HG03108 (cell line): ENCODE results near the gene SPATA45.
"Not testable (repeated sequence)": the region's sequence is repeated elsewhere in the genome, so short reads cannot be mapped to it uniquely, and the experiment has no call there.

ENCODE experiments used
- ATAC-seq: cut with Tn5 transposase; IDR thresholded peaks from one replicate; pipeline ENCODE4 v1.9.1; 2021; ENCODE audit warnings: moderate library complexity; ENCODE audit not compliant: unreplicated experiment

Gene SPATA45

DNA sequence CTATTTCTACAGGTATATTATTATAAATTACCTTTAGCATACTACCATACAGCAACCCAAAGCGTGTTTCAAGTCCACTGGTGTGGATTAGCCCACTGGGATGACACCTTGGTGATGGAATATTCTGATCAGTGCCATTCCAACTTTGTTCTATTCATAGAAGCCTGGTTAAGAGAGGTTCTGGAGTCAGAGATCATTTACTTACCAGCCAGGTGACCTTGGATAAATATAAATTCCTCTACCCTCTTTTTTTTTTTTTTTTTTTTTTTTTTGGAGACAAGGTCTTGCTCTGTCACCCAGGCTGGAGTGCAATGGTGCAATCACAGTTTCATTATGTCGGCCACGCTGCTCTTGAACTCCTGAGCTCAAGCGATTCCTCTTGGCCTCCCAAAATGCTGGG, at the start of gene SPATA45:
Gene SPATA45, minus strand, starts transcription at position 101 of the 400 bp plus-strand sequence. CDS start 11,500 bp downstream, outside the sequence.
- ATAC-seq, result no peak

DNA sequence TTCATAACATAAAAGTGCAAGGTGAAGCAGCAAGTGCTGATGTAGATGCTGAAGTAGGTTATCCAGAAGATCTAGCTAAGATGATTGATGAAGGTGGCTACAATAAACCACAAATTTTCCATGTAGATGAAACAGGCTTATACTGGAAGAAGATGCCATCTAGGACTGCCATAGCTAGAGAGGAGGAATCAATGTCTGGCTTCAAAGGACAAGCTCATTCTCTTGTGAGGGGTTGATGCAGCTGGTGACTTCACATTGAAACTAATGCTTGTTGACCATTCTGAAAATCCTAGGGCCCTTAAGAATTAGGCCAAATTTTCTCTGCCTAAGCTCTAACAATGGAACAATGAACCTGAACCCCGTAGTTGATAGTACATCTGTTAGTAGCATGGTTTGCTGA, 44.7 kb upstream of the SPATA45 start:
- ATAC-seq, result no peak

DNA sequence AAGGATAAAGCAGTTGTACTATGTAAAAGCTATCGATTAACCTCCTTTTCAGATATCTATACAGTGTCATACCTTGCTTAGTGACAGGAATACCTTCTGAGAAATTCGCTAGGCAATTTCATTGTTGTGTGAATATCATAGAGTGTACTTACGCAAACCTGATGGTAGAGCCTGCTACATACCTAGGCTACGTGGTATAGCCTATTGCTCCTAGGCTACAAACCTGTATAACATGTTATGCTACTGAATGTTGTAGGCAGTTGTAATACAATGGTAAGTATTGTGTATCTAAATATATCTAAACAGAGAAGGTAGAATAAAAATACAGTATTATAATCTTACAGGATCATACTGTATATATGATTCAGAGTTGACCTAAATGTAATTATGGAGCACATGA, 37.1 kb upstream of the SPATA45 start:
- no peak for ATAC-seq

DNA sequence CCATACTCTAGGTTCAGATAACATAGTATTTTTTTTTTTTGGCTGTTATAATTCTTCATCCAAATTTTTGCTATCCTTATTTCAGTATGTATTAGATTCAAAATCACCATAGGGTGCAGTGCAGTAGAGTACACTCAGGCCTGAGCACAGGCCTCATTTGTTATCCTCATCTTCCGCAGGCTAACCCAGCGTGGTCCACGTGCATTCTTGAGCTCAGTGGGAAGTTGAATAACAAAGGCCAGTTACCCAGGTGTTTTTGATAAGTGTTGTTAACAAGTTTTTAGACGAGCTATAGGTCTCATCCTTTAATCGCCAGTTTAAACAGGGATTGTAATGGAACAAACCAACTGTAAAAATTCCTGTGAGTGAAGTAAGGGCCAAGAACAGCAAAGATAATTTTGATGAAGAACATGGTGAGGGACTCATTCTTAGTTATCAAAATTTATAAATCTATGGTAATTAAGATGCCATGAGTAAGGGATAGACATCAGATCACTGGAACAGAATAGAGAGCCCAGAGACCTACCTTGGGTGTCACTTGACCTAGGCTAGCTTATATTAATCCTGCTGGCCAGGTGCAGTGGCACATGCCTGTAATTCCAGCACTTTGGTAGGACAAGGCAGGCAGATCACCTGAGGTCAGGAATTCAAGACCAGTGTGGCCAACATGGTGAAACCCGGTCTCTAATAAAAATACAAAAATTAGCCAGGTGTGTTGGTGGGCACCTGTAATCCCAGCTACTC, 32.7 kb upstream of the SPATA45 start:
- no peak for ATAC-seq

DNA sequence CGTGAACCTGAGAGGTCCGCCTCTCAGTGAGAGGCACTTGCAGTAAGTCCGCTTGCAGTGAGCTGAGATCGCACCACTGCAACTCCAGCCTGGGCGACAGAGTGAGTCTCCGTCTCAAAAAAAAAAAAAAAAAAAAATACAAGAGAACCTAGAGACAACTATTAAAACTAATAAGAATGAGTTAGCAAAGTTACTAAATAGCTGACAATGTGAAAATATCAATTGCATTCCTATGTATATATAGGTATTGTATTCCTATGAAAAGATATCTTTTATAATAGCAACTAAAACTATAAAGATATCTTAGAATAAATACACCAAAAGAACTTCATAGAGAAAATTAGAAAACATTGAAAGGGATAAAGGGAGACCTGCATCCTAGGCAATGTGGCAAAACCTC, 31.0 kb upstream of the SPATA45 start:
- no peak for ATAC-seq

DNA sequence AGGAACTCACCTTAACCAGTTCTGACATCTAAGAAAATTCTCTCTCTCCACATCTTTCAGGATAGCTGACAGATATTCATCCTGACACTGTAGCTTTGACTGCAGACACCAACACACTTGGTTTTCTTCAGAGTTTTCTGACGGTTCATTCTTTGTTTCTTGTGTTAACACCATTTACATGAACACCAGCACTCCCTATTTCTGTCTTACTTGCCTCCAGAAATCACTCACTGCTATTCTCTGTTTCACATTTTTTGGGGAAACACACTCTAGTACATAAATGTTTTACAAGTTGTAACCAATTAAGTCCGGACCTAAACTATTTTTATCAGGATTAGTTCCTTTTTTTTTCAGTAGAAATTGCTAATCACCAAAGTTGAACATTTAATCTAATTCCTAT, 26.1 kb upstream of the SPATA45 start:
- ATAC-seq, result peak; percentile 79

DNA sequence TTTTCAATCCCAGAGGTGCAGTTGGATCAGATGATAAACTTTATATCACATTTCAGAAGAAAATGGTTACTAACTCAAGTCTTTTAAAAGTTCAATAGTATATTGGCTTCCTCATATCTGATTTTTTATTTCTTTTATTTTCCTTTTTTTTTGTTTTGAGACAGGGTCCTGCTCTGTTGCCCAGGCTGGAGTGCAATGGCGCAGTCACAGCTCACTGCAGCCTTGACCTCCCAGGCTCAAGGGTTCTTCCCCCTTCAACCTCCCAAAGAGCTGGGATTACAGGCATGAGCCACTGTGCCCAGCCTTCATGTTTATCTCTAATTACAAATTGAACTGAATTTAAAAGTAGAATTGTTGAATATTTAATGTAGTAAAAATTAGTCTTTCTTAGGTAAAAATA, 24.5 kb upstream of the SPATA45 start:
- ATAC-seq, result no peak

DNA sequence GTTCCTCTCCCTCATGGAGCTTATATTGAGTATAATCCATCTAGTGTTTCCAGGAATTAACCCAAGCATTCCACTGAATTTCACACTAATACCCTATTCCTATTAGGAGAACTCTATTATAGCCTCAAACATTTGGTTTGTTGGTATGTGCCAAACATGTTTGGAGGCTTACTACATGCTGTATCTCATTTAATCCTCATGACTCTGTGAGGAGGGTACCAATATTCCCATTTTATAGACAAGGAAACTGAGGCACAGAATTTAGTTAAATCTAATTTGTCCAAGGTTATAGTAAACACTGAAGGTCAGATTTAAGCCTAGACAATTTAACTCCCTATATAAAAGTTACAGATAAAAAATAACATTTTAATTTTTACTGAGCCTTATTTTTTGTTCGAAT, 19.7 kb upstream of the SPATA45 start:
- ATAC-seq, result no peak

DNA sequence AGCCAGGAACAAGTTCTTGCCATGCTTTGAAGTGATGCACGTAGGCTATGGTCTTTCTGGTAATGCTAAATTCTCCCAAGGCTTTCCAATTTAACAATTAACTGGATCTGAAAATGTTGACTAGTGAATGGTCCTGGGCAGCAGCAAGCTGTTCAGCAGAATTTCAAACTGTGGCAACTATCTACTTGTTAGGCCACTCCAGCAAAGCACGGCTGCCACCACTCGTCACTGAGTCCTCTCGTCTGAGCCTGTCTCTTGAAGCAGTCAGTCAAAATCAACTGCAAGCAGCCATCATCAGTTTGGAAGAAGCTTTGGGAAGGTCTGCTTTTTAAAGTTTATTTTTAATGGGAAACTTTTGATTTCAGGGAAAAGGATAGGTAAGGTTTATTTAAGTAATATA, 16.8 kb upstream of the SPATA45 start:
- ATAC-seq, result no peak

DNA sequence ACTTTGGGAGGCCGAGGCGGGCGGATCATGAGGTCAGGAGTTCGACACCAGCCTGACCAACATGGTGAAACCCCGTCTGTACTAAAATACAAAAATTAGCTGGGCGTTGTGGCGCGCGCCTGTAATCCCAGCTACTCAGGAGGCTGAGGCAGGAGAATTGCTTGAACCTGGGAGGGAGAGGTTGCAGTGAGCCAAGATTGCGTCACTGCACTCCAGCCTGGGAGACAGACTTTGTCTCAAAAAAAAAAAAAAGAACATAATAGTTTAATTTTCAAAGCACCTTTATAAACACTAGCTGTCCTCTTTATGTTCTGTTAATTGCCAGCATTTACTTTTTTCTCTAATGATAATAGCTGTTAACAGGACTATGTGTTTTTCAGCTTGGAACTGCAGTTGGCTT, 15.9 kb upstream of the SPATA45 start:
- ATAC-seq, result not testable (repeated sequence)

DNA sequence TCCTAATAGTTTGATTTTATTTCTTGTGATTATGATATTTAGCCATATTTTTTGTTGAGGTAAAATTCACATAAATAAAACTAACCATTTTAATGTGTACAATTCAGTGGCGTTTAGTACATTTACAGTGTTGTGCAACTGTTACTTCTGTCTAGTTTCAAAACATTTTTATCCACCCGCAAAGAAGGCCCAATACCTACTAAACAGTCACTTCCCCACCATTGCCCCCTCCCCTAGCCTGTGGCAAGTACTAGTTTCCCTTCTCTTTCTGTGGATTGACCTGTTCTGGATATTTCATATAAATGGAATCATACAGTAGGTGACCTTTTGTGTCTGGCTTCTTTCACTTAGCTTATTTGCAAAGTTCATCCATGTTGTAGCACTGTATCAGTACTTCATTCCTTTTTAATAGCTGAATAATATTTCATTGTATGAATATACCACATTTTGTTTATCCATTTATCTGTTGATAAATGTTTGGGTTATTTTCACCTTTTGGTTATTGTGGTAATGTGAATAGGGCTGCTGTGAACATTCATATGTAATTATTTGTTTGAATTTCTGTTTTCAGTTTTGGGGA, 14.8 kb upstream of the SPATA45 start:
- ATAC-seq, result no peak

DNA sequence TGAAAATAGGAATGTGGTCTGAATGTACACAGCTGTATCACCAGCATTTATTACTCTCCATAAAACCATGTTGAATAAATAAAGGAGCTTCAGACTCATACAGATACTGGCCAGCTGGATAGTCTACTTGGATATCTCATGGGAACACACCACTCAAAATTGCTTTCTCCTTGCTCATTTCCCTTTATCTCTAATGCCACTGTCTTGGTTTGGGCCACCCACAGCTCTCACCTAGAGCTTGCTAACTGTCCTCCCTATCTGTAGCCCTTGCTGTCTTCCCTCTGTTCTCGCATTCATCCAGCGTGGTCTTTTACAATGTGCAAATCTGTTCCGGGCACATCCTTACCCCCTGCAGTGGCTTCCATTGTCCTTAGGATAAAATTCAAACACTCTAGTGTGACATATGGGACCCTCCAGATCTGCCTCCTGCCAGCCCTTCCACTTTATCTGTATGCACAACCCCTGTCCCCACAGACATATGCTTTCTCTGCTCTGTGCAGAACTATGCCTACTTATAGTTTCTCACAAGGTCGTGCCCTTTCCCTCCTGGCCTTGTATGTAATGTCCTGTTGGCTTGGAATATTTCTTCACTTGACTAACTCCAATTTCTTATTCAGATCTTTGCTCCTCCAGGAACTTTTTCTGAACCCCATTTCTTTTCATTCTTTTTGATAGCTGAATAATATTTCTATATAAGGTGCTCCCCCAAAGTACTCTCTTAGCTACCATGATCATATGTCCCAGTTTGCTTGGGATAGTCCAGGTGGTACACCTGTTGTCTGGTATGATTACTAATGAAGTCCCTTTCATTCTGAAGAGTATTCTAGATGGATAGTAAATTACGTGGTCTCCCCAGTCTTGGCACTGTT, 13.5 kb upstream of the SPATA45 start:
- no peak for ATAC-seq

DNA sequence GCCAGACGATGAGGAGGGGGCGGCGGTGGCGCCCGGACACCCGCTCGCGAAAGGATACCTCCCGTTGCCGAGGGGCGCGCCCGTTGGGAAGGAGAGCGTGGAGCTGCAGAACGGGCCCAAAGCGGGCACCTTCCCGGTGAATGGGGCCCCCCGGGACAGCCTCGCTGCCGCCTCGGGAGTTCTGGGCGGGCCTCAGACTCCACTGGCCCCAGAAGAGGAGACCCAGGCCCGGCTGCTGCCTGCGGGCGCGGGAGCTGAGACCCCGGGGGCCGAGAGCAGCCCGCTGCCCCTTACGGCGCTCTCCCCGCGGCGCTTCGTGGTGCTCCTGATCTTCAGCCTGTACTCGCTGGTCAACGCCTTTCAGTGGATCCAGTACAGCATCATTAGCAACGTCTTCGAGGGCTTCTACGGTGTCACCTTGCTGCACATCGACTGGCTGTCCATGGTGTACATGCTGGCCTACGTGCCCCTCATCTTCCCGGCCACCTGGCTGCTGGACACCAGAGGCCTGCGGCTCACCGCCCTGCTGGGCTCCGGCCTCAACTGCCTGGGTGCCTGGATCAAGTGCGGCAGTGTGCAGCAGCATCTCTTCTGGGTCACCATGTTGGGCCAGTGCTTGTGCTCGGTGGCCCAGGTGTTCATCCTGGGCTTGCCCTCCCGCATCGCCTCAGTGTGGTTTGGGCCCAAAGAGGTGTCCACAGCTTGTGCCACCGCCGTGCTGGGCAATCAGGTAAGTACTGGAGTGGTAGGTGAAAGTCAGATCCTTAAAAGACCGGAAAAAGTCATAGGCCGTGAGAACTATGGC, 11.2 kb upstream of the SPATA45 start:
- ATAC-seq, result peak; percentile 16

DNA sequence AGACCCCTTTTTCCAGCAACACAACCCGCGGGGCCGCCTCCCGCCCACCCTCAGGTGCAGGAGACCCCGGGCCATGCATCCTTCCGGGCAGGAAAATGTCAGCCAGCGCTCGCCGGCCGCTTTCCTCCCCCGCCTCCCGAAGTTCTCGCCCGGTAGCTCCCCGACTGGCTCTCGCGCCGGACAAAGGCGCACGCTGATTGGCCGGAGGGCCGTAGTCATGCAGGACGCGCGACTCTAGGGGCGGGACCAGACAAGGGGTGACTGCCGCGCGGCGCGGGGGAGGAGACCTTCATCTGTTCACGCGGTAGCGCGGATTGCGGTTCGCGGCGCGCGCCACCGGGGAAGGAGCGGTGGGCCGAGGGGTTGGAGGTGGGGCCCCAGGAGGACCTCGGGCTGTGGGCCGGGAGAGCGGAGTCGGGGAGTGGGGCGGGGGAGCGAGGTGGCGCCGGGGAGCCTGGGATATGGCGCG, 10.6 kb upstream of the SPATA45 start, which contains the start of gene FLVCR1:
Gene FLVCR1, plus strand, starts transcription at position 284 of the 469 bp plus-strand sequence. Its CDS starts 178 bp downstream, at position 462.
- ATAC-seq, result peak; percentile 97

DNA sequence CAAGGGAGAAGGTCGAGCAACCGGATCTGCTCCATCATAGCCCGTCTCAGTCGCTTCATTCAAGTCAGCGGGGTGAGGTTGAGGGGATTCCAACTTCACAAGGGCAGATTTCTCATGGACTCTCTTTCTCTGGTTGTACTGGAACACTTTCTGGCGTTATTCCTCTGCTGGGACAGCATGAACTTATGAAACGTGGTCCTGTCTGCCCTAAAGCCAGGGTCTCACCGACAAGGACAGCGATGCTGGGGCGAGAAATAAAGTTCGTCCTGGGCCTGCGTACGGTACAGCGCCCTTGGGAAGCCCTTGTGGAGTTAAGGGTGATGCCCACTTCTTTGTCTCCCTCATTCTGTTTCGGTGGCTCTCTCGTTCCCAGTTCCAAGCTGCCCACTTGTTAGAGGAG, 9.3 kb upstream of the SPATA45 start:
- no peak for ATAC-seq

DNA sequence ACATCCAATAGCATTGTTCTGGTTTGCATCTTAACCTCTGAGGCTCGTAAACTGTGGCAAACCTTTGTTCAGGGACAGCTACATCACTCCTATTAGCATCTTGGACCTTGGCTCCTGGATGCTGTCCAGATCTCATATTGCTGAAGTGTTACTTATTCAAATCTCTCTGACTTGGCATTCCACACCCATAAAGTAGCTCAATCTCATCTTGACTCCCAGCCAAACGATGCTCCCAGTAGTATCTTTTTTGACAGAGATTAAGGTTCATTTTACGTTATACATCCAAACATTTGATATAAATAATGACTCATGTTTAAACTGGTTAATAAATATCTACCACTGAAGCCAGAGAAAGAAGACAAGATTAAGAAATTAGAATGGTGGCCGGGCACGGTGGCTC, 6.2 kb upstream of the SPATA45 start:
- ATAC-seq, result no peak

DNA sequence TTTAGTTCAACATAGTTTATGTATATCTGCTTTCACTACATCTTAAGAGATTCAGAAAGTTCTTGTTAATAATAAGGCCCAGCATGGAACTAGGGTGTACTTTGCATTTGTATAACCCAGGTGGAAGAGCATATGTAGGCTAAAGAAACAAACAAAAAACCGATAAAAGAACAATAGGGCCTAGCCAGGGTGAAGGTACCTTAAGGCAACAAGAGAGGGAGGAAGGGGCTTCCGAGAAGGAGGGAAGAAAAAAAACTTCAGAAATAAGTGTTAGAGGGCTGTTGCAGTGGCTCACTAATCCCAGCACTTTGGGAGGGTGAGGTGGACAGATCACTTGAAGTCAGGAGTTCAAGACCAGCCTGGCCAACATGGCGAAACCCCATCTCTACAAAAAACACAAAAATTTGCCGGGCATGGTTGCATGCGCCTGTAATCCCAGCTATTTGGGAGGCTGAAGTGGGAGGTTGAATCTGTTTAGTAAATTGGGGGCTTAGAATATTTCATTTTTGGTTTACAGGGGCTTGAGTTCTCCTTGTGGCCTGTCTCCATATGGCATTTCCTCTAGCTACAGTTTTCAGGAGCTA, 4.7 kb upstream of the SPATA45 start:
- ATAC-seq, result no peak

DNA sequence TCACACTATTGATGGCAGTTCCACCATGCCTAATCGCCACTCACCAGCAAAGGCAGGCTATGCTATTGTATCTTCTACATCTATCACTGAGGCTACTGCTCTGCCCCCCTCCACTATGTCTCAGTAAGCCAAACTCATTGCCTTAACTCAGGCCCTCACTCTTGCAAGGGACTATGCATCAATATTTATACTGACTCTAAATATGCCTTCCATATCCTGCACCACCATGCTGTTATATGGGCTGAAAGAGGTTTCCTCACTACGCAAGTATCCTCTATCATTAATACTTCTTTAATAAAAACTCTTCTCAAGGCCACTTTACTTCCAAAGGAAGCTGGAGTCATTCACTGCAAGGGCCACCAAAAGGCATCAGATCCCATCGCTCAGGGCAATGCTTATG, 2.9 kb downstream of the SPATA45 start:
- not testable (repeated sequence) for ATAC-seq

DNA sequence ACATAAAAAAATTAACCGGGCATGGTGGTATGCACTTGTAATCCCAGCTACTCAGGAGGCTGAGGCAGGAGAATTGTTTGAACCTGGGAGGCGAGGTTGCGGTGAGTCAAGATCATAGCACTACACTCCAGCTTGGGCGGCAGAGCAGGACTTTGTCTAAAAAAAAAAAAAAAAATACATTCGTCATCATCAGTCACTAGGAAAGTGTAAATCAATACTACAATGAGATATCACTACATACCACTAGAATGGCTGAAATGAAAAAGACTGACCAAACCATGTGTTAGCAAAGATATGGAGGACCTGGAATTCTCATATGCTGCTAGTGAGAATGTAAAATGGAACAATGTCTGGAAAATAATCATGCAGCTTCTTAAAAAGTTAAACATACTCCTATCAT, 9.3 kb downstream of the SPATA45 start:
- no peak for ATAC-seq
